GM18526 (cell line): ENCODE measurements around the gene YIPF4.

Experiments
- POLR2A ChIP-seq: IDR thresholded peaks from 3 replicates; pipeline ENCODE4 v1.6.1; 2011; ENCODE audit not compliant: insufficient read length; ENCODE audit errors: extremely low read depth

Gene YIPF4

DNA sequence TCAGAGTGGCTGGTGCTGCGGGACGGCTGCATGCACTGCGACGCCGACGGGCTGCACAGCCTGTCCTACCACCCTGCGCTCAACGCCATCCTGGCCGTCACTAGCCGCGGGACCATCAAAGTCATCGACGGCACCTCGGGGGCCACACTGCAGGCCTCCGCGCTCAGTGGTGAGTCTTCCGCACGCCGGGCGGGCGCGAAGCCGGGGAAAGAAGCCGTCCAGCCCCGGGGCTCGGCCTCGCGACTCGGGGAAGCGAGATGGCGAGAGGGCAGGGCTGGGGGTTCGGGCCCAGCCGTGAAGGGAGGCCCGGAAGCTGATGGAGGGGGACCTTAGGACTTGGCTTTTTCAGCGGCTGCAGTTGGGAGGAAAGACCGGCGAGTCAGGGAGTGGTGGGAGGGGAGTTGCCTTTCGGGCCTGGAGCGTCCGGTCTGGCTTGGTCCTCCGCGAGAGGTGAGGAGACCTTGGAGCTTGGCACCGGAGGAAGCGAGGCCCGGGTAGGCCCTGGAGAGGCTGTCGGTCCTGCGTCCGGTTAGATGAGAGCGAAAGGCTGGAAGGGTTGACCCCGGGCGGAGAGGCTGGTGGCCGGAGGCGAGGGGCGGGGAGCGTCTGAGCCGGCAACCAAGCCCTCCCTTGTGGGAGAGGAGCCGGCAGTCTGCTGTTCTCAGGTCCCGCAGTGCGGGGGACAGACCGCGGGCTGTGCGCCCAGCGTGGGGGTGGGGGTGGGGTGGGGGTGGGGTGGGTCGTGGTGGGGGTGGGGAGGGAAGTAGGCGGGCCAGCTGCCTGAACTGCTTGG is 79.8 kb downstream of the YIPF4 start:
- TF ChIP-seq POLR2A, result no peak

DNA sequence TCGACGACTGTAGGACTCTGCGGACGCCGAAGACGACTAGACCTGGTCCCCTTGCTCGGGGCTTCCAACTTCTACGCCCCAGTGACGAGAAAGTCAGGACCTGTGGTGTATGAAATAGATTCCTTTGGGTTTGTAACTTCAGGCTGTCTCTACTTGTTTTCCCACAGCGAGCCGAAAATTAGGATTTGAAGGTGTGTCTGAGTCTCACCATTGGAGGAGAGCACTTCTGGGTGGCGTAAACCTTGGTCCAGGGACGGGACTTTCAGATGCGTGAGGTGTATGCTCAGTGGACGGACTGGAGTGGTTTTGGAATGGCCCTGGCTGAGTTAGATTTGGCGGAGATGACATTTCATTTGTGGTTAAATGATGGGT is 80.4 kb downstream of the YIPF4 start:
- TF ChIP-seq POLR2A, result no peak

DNA sequence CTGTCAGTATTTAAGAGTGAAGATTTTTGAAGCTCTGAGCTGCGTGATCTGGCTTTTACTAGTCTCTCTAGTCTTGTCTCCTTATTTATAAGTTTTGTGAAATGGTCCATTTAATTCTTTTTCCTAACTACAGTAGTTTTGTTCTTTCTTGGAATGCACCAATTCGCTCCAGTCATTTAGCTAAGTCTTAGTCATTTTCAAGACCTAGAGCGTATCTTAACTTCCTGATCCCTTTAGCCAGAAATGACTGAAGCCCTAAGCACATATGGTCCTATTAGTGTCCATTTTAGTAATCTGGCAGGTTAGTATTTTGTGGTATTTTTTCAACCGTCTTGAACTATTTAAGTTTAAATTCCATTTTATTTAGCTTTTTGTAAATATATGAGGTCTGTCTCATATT is 82.7 kb downstream of the YIPF4 start:
- TF ChIP-seq POLR2A, result no peak

DNA sequence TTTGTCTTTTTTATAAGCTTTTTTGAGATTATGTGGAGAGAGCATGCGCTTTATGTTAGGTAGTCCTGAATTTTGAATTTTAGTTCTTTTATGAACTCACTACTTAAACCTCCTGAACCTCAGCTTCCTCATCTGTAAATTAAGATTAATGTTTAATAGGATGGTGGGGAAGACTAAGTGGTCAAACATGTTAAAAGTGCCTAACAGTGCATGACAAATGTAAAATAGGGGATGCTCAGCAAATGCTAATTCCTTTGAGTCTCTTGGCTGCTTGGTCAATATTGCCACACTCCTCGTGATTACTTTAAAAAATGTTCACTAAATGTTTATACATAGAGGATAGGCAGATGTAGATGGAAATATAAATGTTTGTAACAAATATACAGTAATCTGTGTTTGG is 85.9 kb downstream of the YIPF4 start:
- no peak for TF ChIP-seq POLR2A
